HG03060 (cell line): ENCODE data around the gene GNB5.

Experiments
- ATAC-seq: cut with Tn5 transposase; IDR thresholded peaks from one replicate; pipeline ENCODE4 v1.9.1; 2021; ENCODE audit warnings: low read depth, moderate number of reproducible peaks; ENCODE audit not compliant: unreplicated experiment

The GNB5 gene

GRCh38 chr15:52148403-52148802 lies 42.8 kb downstream of the GNB5 start:
- no peak for ATAC-seq

GRCh38 chr15:52146776-52147175 lies 44.4 kb downstream of the GNB5 start:
- ATAC-seq, result no peak

GRCh38 chr15:52146261-52146660 lies 44.9 kb downstream of the GNB5 start:
- no peak for ATAC-seq

GRCh38 chr15:52144656-52145178 lies 46.5 kb downstream of the GNB5 start:
- ATAC-seq, result no peak

GRCh38 chr15:52143873-52144272 lies 47.3 kb downstream of the GNB5 start:
- ATAC-seq, result no peak

- ATAC-seq, result no peak
Observed at GRCh38 chr15:52140646-52141045, 50.5 kb downstream of the GNB5 start.

GRCh38 chr15:52139599-52140462 lies 51.4 kb downstream of the GNB5 start:
- ATAC-seq, result no peak

- ATAC-seq, result no peak
Observed at GRCh38 chr15:52137432-52138357, 53.5 kb downstream of the GNB5 start.

- no peak for ATAC-seq
Observed at GRCh38 chr15:52136442-52136980, 54.7 kb downstream of the GNB5 start.

- no peak for ATAC-seq
Observed at GRCh38 chr15:52134502-52135144, 56.6 kb downstream of the GNB5 start.

- ATAC-seq, result no peak
Observed at GRCh38 chr15:52133510-52134220, 57.5 kb downstream of the GNB5 start.

GRCh38 chr15:52132066-52132465 lies 59.1 kb downstream of the GNB5 start:
- ATAC-seq, result no peak

- ATAC-seq, result no peak
Observed at GRCh38 chr15:52128568-52128967, 62.6 kb downstream of the GNB5 start.

GRCh38 chr15:52124270-52124880 lies 66.8 kb downstream of the GNB5 start:
- ATAC-seq, result no peak

- ATAC-seq, result no peak
Observed at GRCh38 chr15:52121896-52122295, 69.3 kb downstream of the GNB5 start.

- ATAC-seq, result no peak
Observed at GRCh38 chr15:52121006-52121405, 70.2 kb downstream of the GNB5 start.

- ATAC-seq, result no peak
Observed at GRCh38 chr15:52120488-52120887, 70.7 kb downstream of the GNB5 start.

GRCh38 chr15:52118969-52119749 lies 72.0 kb downstream of the GNB5 start:
- ATAC-seq, result no peak

GRCh38 chr15:52117549-52117948 lies 73.6 kb downstream of the GNB5 start:
- no peak for ATAC-seq
